Right renal pelvis (tissue), 4 donors: Measurements from ENCODE around the gene HIVEP3. TPM values are rescaled to one million over a fixed set of nuclear protein-coding genes. Genes with fewer than 3 reads are reported as not detected.

Experiments used
- DNase-seq, 4 donors: peaks; one replicate each; pipeline ENCODE4 v3.0.0-alpha.2; 2013; ENCODE audit warnings: low read depth in 4 of 4, low spot score in 3 of 4, missing footprints in 1 of 4
- polyA plus RNA-seq, 4 donors: library from polyadenylated mRNA; unstranded; fragments of 120-200 nt; gene quantifications; one replicate each; pipeline ENCODE4 v1.2.1, GENCODE V29; 2013; ENCODE audit not compliant: insufficient read length in 4 of 4

The HIVEP3 gene
- polyA plus RNA-seq, 4 donors: 3.9 to 4.9 (median 4.5) TPM

- no peak for DNase-seq
These were observed 124.7 kb downstream of the HIVEP3 start for GRCh38 chr1:41794031-41794430.

- no peak for DNase-seq
These were observed 126.3 kb downstream of the HIVEP3 start for GRCh38 chr1:41792485-41792770.

GRCh38 chr1:41791667-41792484, 126.8 kb downstream of the HIVEP3 start:
- no peak for DNase-seq

GRCh38 chr1:41790351-41790750, 128.4 kb downstream of the HIVEP3 start:
- no peak for DNase-seq

GRCh38 chr1:41789661-41790330, 128.9 kb downstream of the HIVEP3 start:
- no peak for DNase-seq

GRCh38 chr1:41788427-41788826, 130.3 kb downstream of the HIVEP3 start:
- DNase-seq: no peak

- no peak for DNase-seq
These were observed 134.0 kb downstream of the HIVEP3 start for GRCh38 chr1:41784531-41785274.

GRCh38 chr1:41783189-41783639, 135.5 kb downstream of the HIVEP3 start:
- DNase-seq: peak in 3 of 4 donors; percentile 25 to 48 (median 48)

GRCh38 chr1:41780916-41781315, 137.8 kb downstream of the HIVEP3 start:
- no peak for DNase-seq

- no peak for DNase-seq
These were observed 138.4 kb downstream of the HIVEP3 start for GRCh38 chr1:41780322-41780721.

GRCh38 chr1:41779360-41779759, 139.4 kb downstream of the HIVEP3 start:
- DNase-seq: no peak

GRCh38 chr1:41777695-41778094, 141.0 kb downstream of the HIVEP3 start:
- DNase-seq: no peak

- no peak for DNase-seq
These were observed 141.8 kb downstream of the HIVEP3 start for GRCh38 chr1:41776891-41777441.

- no peak for DNase-seq
These were observed 142.7 kb downstream of the HIVEP3 start for GRCh38 chr1:41775956-41776585.

GRCh38 chr1:41774471-41774990, 144.2 kb downstream of the HIVEP3 start:
- DNase-seq: no peak

- DNase-seq: no peak
These were observed 144.9 kb downstream of the HIVEP3 start for GRCh38 chr1:41773842-41774241.

- no peak for DNase-seq
These were observed 145.6 kb downstream of the HIVEP3 start for GRCh38 chr1:41773144-41773591.

- DNase-seq: no peak
These were observed 149.7 kb downstream of the HIVEP3 start for GRCh38 chr1:41769068-41769467.

- DNase-seq: no peak
These were observed 150.1 kb downstream of the HIVEP3 start for GRCh38 chr1:41768583-41768982.
